Left ventricle myocardium inferior (tissue), 1 donor: ENCODE results near the gene HS6ST1. TPM values are rescaled to one million over a fixed set of nuclear protein-coding genes. Genes with fewer than 3 reads are reported as not detected.
"Not testable (repeated sequence)": the region's sequence is repeated elsewhere in the genome, so short reads cannot be mapped to it uniquely, and the experiment has no call there.

ENCODE experiments used
- DNase-seq: peaks from one replicate; pipeline ENCODE4 v3.0.0-alpha.2; 2020
- H3K27ac ChIP-seq: fragments of 200-600 bp; replicated peaks from 2 replicates; pipeline ENCODE4 v1.8.0; 2021
- H3K27me3 ChIP-seq: fragments of 200-600 bp; 2 replicates; pipeline ENCODE4 v1.8.0; 2021; ENCODE audit warnings: low read depth
- H3K36me3 ChIP-seq: fragments of 200-600 bp; 2 replicates; pipeline ENCODE4 v1.8.0; 2021
- H3K4me1 ChIP-seq: fragments of 200-600 bp; 2 replicates; pipeline ENCODE4 v1.8.0; 2021
- H3K4me3 ChIP-seq: fragments of 200-600 bp; 2 replicates; pipeline ENCODE4 v1.8.0; 2021; ENCODE audit warnings: mild to moderate bottlenecking, moderate library complexity
- H3K9me3 ChIP-seq: fragments of 200-600 bp; replicated peaks from 2 replicates; pipeline ENCODE4 v1.8.0; 2021
- intact Hi-C: fragments of 100-400 bp; cut with micrococcal nuclease; formaldehyde crosslinking; loops from one replicate; pipeline ENCODE4 v1.11.0; 2022
- total RNA-seq: library from RNA; stranded (reverse); fragmentation: NEBNext Ultra II Directional; extraction: Animal tissue kit (Norgen Biotek cat#: 25700); gene quantifications from one replicate; pipeline ENCODE4 v1.2.1, GENCODE V29; 2021
- TF ChIP-seq, protein P1 (sequence below): fragments of 200-600 bp; IDR thresholded peaks from 2 replicates; pipeline ENCODE4 v1.8.0; 2021; ENCODE audit warnings: antibody characterized with exemption, mild to moderate bottlenecking, borderline replicate concordance
- donor health status: DM: no; HTN: yes; CAD: no; lungs with severe emphysema.

The HS6ST1 gene
- total RNA-seq, 1 donor from 2014 or later = 26.7 TPM

GRCh38 chr2:128320192-128320905, 1.7 kb upstream of the HS6ST1 start:
- TF ChIP-seq, protein P1, sequence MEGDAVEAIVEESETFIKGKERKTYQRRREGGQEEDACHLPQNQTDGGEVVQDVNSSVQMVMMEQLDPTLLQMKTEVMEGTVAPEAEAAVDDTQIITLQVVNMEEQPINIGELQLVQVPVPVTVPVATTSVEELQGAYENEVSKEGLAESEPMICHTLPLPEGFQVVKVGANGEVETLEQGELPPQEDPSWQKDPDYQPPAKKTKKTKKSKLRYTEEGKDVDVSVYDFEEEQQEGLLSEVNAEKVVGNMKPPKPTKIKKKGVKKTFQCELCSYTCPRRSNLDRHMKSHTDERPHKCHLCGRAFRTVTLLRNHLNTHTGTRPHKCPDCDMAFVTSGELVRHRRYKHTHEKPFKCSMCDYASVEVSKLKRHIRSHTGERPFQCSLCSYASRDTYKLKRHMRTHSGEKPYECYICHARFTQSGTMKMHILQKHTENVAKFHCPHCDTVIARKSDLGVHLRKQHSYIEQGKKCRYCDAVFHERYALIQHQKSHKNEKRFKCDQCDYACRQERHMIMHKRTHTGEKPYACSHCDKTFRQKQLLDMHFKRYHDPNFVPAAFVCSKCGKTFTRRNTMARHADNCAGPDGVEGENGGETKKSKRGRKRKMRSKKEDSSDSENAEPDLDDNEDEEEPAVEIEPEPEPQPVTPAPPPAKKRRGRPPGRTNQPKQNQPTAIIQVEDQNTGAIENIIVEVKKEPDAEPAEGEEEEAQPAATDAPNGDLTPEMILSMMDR = no peak
- DNase-seq = no peak
- no peaks in the 10 kb centered on the region for H3K9me3 ChIP-seq
- intact Hi-C loops = no loop called here
- no peak overlapping the region for H3K4me3 ChIP-seq
- peaks cover 56% of the 10 kb centered on the region for H3K4me1 ChIP-seq
- H3K36me3 ChIP-seq = no peaks in the 10 kb centered on the region
- no peaks in the 10 kb centered on the region for H3K27me3 ChIP-seq
- no peak overlapping the region for H3K27ac ChIP-seq

DNA sequence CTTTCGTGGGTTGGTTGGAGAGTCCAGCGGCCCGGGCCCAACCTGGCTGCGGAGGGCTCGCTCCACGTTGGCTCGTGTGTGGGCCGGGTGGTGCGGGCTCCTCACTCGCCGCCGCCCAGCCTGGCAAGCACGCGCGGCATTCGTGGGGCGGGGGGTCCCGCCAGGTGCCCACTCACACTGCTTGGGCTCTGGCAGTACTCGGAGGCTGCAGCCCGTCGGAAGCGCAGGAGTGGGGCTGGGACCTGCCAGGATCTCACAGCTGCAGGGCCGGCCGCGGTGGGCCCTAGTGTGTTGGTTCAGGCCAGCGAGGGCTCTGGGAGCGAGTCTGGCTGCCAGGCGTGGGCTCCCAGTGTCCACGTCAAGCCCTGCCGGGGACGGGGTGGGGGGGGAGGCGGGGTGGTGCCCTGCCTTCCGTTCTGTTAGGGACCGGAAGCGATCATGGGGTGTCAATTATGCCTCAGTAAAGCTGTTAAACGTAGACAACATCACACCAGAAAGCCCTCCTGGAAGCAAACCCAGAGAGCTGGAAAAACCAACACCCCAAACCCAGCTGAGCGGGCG, 1.0 kb upstream of the HS6ST1 start:
- DNase-seq = no peak
- H3K27ac ChIP-seq = no peak overlapping the region
- TF ChIP-seq, protein P1 = no peak
- no peaks in the 10 kb centered on the region for H3K36me3 ChIP-seq
- peaks cover 55% of the 10 kb centered on the region for H3K4me1 ChIP-seq
- H3K9me3 ChIP-seq = no peaks in the 10 kb centered on the region
- H3K27me3 ChIP-seq = no peaks in the 10 kb centered on the region
- intact Hi-C loops = no loop called here
- H3K4me3 ChIP-seq = peak overlapping the region; percentile 92

DNA sequence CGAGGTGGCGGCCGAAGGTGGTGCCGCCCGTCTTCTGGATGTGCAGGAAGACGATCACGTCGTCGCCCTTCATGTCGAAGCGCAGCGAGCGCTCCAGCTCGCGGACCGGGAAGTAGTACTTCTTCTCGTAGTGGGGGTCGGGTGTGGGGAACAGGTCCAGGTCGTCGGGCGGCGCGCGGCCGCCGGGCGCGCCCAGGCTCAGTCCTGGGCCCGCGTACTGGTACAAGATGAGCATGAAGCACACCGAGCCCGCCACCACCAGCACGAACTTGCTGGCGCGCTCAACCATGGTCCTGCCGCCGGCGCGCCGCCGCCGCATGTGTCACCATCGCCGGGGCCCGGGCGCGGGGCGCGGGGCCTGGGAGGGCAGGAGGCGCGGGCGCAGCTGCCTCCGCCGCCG, 423 bp downstream of the HS6ST1 start:
- intact Hi-C loops, H3K27ac ChIP-seq, H3K9me3 ChIP-seq, H3K36me3 ChIP-seq, H3K27me3 ChIP-seq, DNase-seq: not testable (repeated sequence)
- Histone ChIP-seq H3K4me3 (peak overlapping the region; percentile 92), H3K4me1 (peaks cover 70% of the 10 kb centered on the region)

DNA sequence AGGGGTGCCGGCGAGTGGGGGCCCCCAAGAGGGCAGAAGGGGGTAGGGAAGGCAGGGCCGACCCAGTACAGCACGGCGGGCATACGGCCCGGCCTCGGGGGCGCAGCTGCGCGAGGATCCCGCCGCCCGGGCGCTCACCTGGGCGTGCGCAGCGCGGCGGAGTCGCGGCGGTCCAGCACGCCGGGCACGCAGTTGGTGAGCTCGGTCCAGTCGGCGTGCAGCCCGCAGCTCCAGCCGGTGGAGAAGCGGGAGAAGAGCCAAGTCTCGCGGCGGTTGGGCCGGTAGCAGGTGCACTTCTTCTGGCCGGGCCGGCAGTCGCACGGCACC, 806 bp downstream of the HS6ST1 start:
- intact Hi-C loops, H3K27ac ChIP-seq: not testable (repeated sequence)
- peak overlapping the region; percentile 92 for H3K4me3 ChIP-seq

DNA sequence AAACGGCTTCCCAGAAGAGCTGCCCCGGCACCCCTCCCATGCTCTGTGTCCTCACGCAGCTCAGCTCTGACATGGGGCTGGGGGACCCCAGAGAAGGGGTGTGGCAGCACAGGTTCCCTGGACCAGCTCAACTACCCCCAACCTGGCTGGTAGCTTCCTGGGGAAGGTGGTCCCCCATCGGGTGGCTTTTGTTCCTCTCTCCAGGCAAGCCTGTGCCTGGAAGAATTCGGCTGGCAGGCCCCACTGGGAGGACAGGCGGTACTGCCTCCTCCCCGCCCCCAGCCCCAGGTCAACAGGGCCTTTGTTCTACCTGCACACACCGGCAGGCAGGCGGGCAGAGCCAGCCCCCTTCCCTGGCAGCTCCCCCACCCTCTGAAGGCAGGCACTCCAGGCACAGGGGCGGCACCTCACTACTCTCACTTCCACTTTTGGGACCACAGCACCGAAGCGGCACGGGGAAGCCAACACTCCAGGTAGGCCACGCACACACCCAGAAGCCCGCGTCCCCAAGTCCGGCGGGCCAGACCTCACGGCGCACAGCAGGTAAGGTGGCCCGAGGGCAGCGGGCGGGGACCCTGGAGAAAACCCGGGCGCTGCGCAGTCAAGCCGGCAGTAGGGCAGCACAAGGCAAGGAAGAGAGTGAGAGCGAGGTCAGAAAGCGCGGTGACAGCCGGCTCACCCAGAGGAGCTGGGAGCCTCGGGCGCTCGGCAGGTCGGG, 1.3 kb downstream of the HS6ST1 start:
- TF ChIP-seq, protein P1 = no peak
- DNase-seq = no peak
- H3K4me3 ChIP-seq = peak overlapping the region; percentile 92
- peaks cover 65% of the 10 kb centered on the region for H3K4me1 ChIP-seq
- H3K36me3 ChIP-seq = no peaks in the 10 kb centered on the region
- no peaks in the 10 kb centered on the region for H3K9me3 ChIP-seq
- H3K27me3 ChIP-seq = no peaks in the 10 kb centered on the region
- H3K27ac ChIP-seq = no peak overlapping the region
- intact Hi-C loops = no loop called here

More for the DNA sequence above, 806 bp downstream of the HS6ST1 start:
- H3K4me1 ChIP-seq = peaks cover 70% of the 10 kb centered on the region
- H3K36me3 ChIP-seq, DNase-seq, H3K9me3 ChIP-seq, H3K27me3 ChIP-seq: not testable (repeated sequence)

DNA sequence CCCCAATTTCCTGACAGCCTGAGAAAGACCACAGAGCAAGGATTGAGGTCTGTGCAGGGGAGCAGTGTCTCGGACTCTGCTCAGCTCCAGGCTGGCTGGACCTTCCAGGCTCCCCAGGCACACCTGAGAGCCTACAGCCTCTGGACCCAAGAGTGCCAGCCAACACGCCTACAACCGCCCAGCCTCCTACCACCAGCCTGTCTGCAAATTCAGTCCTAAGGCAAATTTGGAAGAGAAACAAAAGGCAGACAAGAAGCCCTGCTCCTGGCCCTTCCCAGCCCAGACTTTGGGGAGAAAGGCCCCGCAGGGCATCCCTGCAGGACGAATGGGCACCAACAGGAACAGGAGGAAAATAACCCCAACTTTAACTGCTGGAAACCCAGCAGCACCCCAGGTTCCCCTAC, 1.9 kb downstream of the HS6ST1 start:
- intact Hi-C loops = no loop called here
- Histone ChIP-seq H3K36me3 (no peaks in the 10 kb centered on the region), H3K27ac (no peak overlapping the region), H3K9me3 (no peaks in the 10 kb centered on the region), H3K4me1 (peaks cover 67% of the 10 kb centered on the region), H3K4me3 (peak overlapping the region; percentile 92), H3K27me3 (no peaks in the 10 kb centered on the region)
- no peak for DNase-seq
- TF ChIP-seq, protein P1 = no peak
